ENCODE results near the gene HMX3.

- TF ChIP-seq POLR2A (IDR thresholded peaks at IDR 0.05): no peak
- TF ChIP-seq CTCF (IDR thresholded peaks at IDR 0.05): no peak
Measured at GRCh38 chr10:123150986-123151736, 15.4 kb downstream of the HMX3 start.
